Endothelial cell of umbilical vein (primary cell): ENCODE data around the gene LAMB3. TPM values are rescaled to one million over a fixed set of nuclear protein-coding genes. Genes with fewer than 3 reads are reported as not detected.

Experiments used
- BruUV-seq: library from RNA; stranded (reverse); fragments of 400-500 nt; replicated peaks from 2 replicates; lab custom pipeline; 2021; lab: Mats Ljungman, UMichigan
- CTCF ChIA-PET: fragments of 300-600, 350-600 bp; sonication (Branson Sonifier 250); formaldehyde crosslinking; loops from one replicate; lab custom pipeline; 2021; ENCODE audit warnings: antibody characterized with exemption, inconsistent platforms; lab: Charles Lee
- POLR2A ChIA-PET: fragments of 300-600, 350-600 bp; sonication (Branson Sonifier 250); formaldehyde crosslinking; loops from one replicate; lab custom pipeline; 2021; ENCODE audit warnings: antibody characterized with exemption, inconsistent platforms; lab: Charles Lee
- DNase-seq: peaks from one replicate; pipeline ENCODE4 v3.0.0-alpha.2; 2011; ENCODE audit warnings: low read depth, low spot score
- FAIRE-seq: peaks from 2 replicates; lab custom pipeline; 2011; peaks lifted over from hg19 to GRCh38; lab: Jason Lieb, UNC
- H2AFZ ChIP-seq: 2 replicates; pipeline ENCODE4 v1.6.0; 2012; ENCODE audit warnings: low read depth, low read length, control low read depth, inconsistent platforms
- H3K27ac ChIP-seq: 2 replicates; pipeline ENCODE4 v1.5.1; 2011; ENCODE audit warnings: low read depth, mild to moderate bottlenecking, control low read depth, low read length, moderate library complexity; ENCODE audit not compliant: insufficient read depth
- H3K27me3 ChIP-seq, 2 experiments: 2 replicates each; pipeline versions ENCODE4 v1.6.0 to v1.6.1; 2011; ENCODE audit warnings: low read length in 2 of 2, mixed read lengths in 1 of 2; ENCODE audit not compliant: control insufficient read depth in 2 of 2, insufficient read depth in 2 of 2
- H3K36me3 ChIP-seq, 2 experiments: 2 replicates in 1 of 2; 3 replicates in 1 of 2; pipeline ENCODE4 v1.5.1; 2011; ENCODE audit warnings: low read length in 2 of 2, mild to moderate bottlenecking in 1 of 2, moderate library complexity in 1 of 2; ENCODE audit not compliant: control insufficient read depth in 2 of 2, insufficient read depth in 2 of 2; ENCODE audit errors: extremely low read depth in 1 of 2
- H3K4me1 ChIP-seq: 3 replicates; pipeline ENCODE4 v1.5.1; 2011; ENCODE audit warnings: mild to moderate bottlenecking, low read length; ENCODE audit not compliant: control insufficient read depth, insufficient read depth; ENCODE audit errors: extremely low read depth
- H3K4me2 ChIP-seq: 2 replicates; pipeline ENCODE4 v1.6.1; 2011; ENCODE audit warnings: low read length, control low read depth, mixed read lengths; ENCODE audit not compliant: insufficient read depth
- H3K4me3 ChIP-seq, 3 experiments: fragments of 200-600 bp in 1 of 3; sonication (generic), shearing (Covaris generic) in 1 of 3; replicated peaks in 1 of 3; 2 replicates each; pipeline ENCODE4 v1.5.1; 2011 to 2016; ENCODE audit warnings: control low read depth in 3 of 3, low read length in 3 of 3, mild to moderate bottlenecking in 2 of 3, inconsistent platforms in 1 of 3, low read depth in 1 of 3, moderate library complexity in 1 of 3; ENCODE audit not compliant: insufficient read depth in 1 of 3
- H3K79me2 ChIP-seq: 2 replicates; pipeline ENCODE4 v1.6.0; 2012; ENCODE audit warnings: low read length, inconsistent platforms; ENCODE audit not compliant: control insufficient read depth, insufficient read depth
- H3K9ac ChIP-seq: replicated peaks from 2 replicates; pipeline ENCODE3; 2011; ENCODE audit warnings: low read length, control low read depth; ENCODE audit not compliant: insufficient read depth; ENCODE audit errors: extremely low read depth
- H3K9me1 ChIP-seq: replicated peaks from 3 replicates; pipeline ENCODE4 v1.6.0; 2011; ENCODE audit warnings: mild to moderate bottlenecking, low read length; ENCODE audit not compliant: control insufficient read depth, insufficient read depth; ENCODE audit errors: extremely low read depth
- H3K9me3 ChIP-seq: replicated peaks from 2 replicates; pipeline ENCODE4 v1.5.1; 2012; ENCODE audit warnings: low read length, inconsistent platforms; ENCODE audit not compliant: control insufficient read depth, insufficient read depth
- H4K20me1 ChIP-seq: replicated peaks from 2 replicates; pipeline ENCODE3; 2011; ENCODE audit warnings: mild to moderate bottlenecking, low read length; ENCODE audit not compliant: control insufficient read depth, insufficient read depth; ENCODE audit errors: extremely low read depth
- EZH2 ChIP-seq: IDR thresholded peaks from 2 replicates; pipeline ENCODE4 v1.6.1; 2012; ENCODE audit warnings: borderline replicate concordance, low read depth, mild to moderate bottlenecking, moderate library complexity, low read length, inconsistent platforms; ENCODE audit not compliant: severe bottlenecking
- FOS ChIP-seq: IDR thresholded peaks from 2 replicates; pipeline ENCODE4 v1.6.1; 2011; ENCODE audit warnings: mild to moderate bottlenecking, low read length, moderate library complexity, borderline replicate concordance; ENCODE audit not compliant: insufficient read depth
- GATA2 ChIP-seq: IDR thresholded peaks from 2 replicates; pipeline ENCODE4 v1.7.0; 2011; ENCODE audit warnings: low read depth, mild to moderate bottlenecking, moderate library complexity, mixed read lengths, low read length; ENCODE audit not compliant: insufficient read length, insufficient read depth
- JUN ChIP-seq: IDR thresholded peaks from 2 replicates; pipeline ENCODE4 v1.6.1; 2011; ENCODE audit warnings: borderline replicate concordance, low read depth; ENCODE audit not compliant: insufficient read length, insufficient read depth
- MYC ChIP-seq: IDR thresholded peaks from one replicate; pipeline ENCODE4 v1.6.1; 2011; ENCODE audit warnings: mild to moderate bottlenecking, low read depth, low read length
- POLR2A ChIP-seq: IDR thresholded peaks from 2 replicates; pipeline ENCODE4 v1.6.1; 2012; ENCODE audit warnings: low read depth, mild to moderate bottlenecking, control low read depth, low read length
- POLR2AphosphoS5 ChIP-seq: IDR thresholded peaks from 2 replicates; pipeline ENCODE4 v1.6.1; 2012; ENCODE audit warnings: low read depth, mild to moderate bottlenecking, control low read depth, low read length, moderate library complexity; ENCODE audit not compliant: insufficient read depth
- dilution Hi-C: fragments of 300-500 bp; cut with MboI; formaldehyde crosslinking; loops from one replicate; pipeline ENCODE4 v1.15.0; 2019; ENCODE audit warnings: low sequenced_read_pairs; ENCODE audit not compliant: extremely low pct_ligation_motif_present
- intact Hi-C: fragments of 100-400 bp; cut with micrococcal nuclease; formaldehyde crosslinking; loops from one replicate; pipeline ENCODE4 v1.10.0; 2022
- polyA plus RNA-seq, 4 experiments: library from polyadenylated mRNA; depleted of rRNA in 3 of 4; stranded (reverse) in 3 of 4; unstranded in 1 of 4; fragments of >200 nt; gene quantifications; 2 replicates each; pipeline versions ENCODE4 v1.2.1 to v1.2.3, GENCODE V29; 2011 to 2012; ENCODE audit warnings: missing spikeins in 1 of 4
- total RNA-seq: library from RNA; stranded (reverse); gene quantifications from 2 replicates; pipeline ENCODE4 v1.2.3, GENCODE V29; 2021
- TF ChIP-seq, protein P1 (sequence below): IDR thresholded peaks from 2 replicates; pipeline ENCODE4 v1.6.1; 2011; ENCODE audit not compliant: insufficient read depth, insufficient read length
- TF ChIP-seq, protein P2 (sequence below), 2 donors: IDR thresholded peaks; 1 replicate in 1 of 2; 2 replicates in 1 of 2; pipeline ENCODE4 v1.5.1; 2011; ENCODE audit warnings: low read length in 2 of 2, mild to moderate bottlenecking in 2 of 2, moderate library complexity in 2 of 2, control low read depth in 1 of 2, inconsistent platforms in 1 of 2, low read depth in 1 of 2; ENCODE audit not compliant: insufficient read depth in 1 of 2; ENCODE audit errors: extremely low read depth in 1 of 2

Gene LAMB3
- total and polyA plus RNA-seq, 2 donors (not counting 3 experiments of a cell fraction or from before 2014, with no cell fraction given), result 2.6 to 3.1 TPM

GRCh38 chr1:209689477-209689876 lies 37.3 kb upstream of the LAMB3 start:
- Histone ChIP-seq H3K79me2 (no peaks in the 10 kb centered on the region), H3K36me3 (no peaks in the 10 kb centered on the region), H2AFZ (no peak overlapping the region), H3K4me2 (no peak overlapping the region), H3K9me3 (no peaks in the 10 kb centered on the region), H3K4me1 (no peaks in the 10 kb centered on the region), H3K27me3 (peaks cover 14 to 15% of the 10 kb centered on the region in 2 experiments), H4K20me1 (no peaks in the 10 kb centered on the region), H3K9ac (no peak overlapping the region), H3K27ac (no peak overlapping the region), H3K4me3 (no peak overlapping the region), H3K9me1 (no peaks in the 10 kb centered on the region)
- CTCF ChIA-PET, result interaction anchor here (1.1 to 7.1 kb wide), 7 partner anchors 10 to 124 kb away, joined by 3 to 70 read pairs (median 6); no protein-coding TSS in a partner anchor
- BruUV-seq, result no TSS peak
- POLR2A ChIA-PET, result no interaction called here
- TF ChIP-seq POLR2A (no peak), MYC (no peak), FOS (no peak), EZH2 (no peak), JUN (no peak), GATA2 (no peak), POLR2AphosphoS5 (no peak)
- TF ChIP-seq, protein P1, sequence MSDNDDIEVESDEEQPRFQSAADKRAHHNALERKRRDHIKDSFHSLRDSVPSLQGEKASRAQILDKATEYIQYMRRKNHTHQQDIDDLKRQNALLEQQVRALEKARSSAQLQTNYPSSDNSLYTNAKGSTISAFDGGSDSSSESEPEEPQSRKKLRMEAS, result no peak
- TF ChIP-seq, protein P2, sequence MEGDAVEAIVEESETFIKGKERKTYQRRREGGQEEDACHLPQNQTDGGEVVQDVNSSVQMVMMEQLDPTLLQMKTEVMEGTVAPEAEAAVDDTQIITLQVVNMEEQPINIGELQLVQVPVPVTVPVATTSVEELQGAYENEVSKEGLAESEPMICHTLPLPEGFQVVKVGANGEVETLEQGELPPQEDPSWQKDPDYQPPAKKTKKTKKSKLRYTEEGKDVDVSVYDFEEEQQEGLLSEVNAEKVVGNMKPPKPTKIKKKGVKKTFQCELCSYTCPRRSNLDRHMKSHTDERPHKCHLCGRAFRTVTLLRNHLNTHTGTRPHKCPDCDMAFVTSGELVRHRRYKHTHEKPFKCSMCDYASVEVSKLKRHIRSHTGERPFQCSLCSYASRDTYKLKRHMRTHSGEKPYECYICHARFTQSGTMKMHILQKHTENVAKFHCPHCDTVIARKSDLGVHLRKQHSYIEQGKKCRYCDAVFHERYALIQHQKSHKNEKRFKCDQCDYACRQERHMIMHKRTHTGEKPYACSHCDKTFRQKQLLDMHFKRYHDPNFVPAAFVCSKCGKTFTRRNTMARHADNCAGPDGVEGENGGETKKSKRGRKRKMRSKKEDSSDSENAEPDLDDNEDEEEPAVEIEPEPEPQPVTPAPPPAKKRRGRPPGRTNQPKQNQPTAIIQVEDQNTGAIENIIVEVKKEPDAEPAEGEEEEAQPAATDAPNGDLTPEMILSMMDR (IDR thresholded peaks at IDR 0.05; ENCODE audit: extremely low read depth in 1 of 2, insufficient read depth in 1 of 2, low read depth in 1 of 2, low read length in 2 of 2), result no peak
- intact Hi-C loops, result no loop called here
- FAIRE-seq (no peak), DNase-seq (no peak)
- dilution Hi-C loops, result loop anchor here (25.0 kb wide), 1 partner anchor 102 kb away; the partner anchor contains the start of gene CAMK1G
